ENCODE results near the gene OS9.
A peak's percentile ranks its signal among the peaks of the same experiment; 100 is the strongest.

Gene OS9

GRCh38 chr12:57741413-57741789, 47.5 kb downstream of the OS9 start:
- H2BK15ac ChIP-seq (ENCODE audit: low read depth, poor library complexity, severe bottlenecking): no peak overlapping the region
- H3K79me1 ChIP-seq (replicated peaks; ENCODE audit: low read length, poor library complexity, severe bottlenecking): no peaks in the 10 kb centered on the region
- H2BK5ac ChIP-seq (ENCODE audit: low read depth, low read length, poor library complexity, severe bottlenecking): no peak overlapping the region
- no peak overlapping the region for H3K4me3 ChIP-seq (ENCODE audit: insufficient read depth in 1 of 2, low read depth in 1 of 2, low read length in 2 of 2)
- no peak overlapping the region for H2AFZ ChIP-seq (ENCODE audit: low read depth, low read length)
- no peak overlapping the region for H3K23ac ChIP-seq (ENCODE audit: low read length in 2 of 2)
- no peak overlapping the region for H2BK120ac ChIP-seq (ENCODE audit: low read depth, low read length)
- peaks cover under 1 to 7% of the 10 kb centered on the region in 2 experiments for H3K36me3 ChIP-seq (ENCODE audit: control insufficient read depth in 1 of 2, insufficient read depth in 2 of 2, low read depth in 1 of 2, low read length in 2 of 2)
- H3K4ac ChIP-seq (ENCODE audit: low read depth in 1 of 2, low read length in 2 of 2): no peak overlapping the region
- H3K27me3 ChIP-seq (ENCODE audit: control insufficient read depth in 1 of 2, insufficient read depth in 1 of 2, low read length in 2 of 2): peaks cover 54 to 55% of the 10 kb centered on the region in 2 experiments
- no peak overlapping the region for H3K27ac ChIP-seq (ENCODE audit: low read length, poor library complexity, severe bottlenecking)
- H2AK5ac ChIP-seq (ENCODE audit: low read length, severe bottlenecking): no peak overlapping the region
- no peak overlapping the region for H3K14ac ChIP-seq (ENCODE audit: low read length in 2 of 2)
- no peak overlapping the region for H4K8ac ChIP-seq (ENCODE audit: low read length)
- H3K18ac ChIP-seq (ENCODE audit: low read depth in 1 of 2, low read length in 2 of 2): no peak overlapping the region
- no peaks in the 10 kb centered on the region for H3K9me3 ChIP-seq (ENCODE audit: control insufficient read depth, low read length)
- WGBS: 86% methylated on average over 1 of the region's 1 CpG
- peaks cover 31% of the 10 kb centered on the region for H3K4me1 ChIP-seq (ENCODE audit: control insufficient read depth, insufficient read depth, low read depth, low read length)
- no peak overlapping the region for H4K91ac ChIP-seq (ENCODE audit: low read length)
- no peak overlapping the region for H3K9ac ChIP-seq (ENCODE audit: low read length)
- H2BK12ac ChIP-seq (ENCODE audit: low read length in 2 of 2): no peak overlapping the region
- no peak overlapping the region for H3K4me2 ChIP-seq (ENCODE audit: low read length, poor library complexity, severe bottlenecking)
- no peak for DNase-seq

GRCh38 chr12:57741844-57742738, 48.2 kb downstream of the OS9 start:
- Histone ChIP-seq H3K4me1 (ENCODE audit: control insufficient read depth, insufficient read depth, low read depth, low read length) (peaks cover 25% of the 10 kb centered on the region), H3K27me3 (ENCODE audit: control insufficient read depth in 1 of 2, insufficient read depth in 1 of 2, low read length in 2 of 2) (peaks cover 47 to 48% of the 10 kb centered on the region in 2 experiments), H2BK120ac (ENCODE audit: low read depth, low read length) (no peak overlapping the region), H3K79me1 (replicated peaks; ENCODE audit: low read length, poor library complexity, severe bottlenecking) (no peaks in the 10 kb centered on the region), H3K23ac (ENCODE audit: low read length in 2 of 2) (no peak overlapping the region), H3K9ac (ENCODE audit: low read length) (no peak overlapping the region), H3K4me2 (ENCODE audit: low read length, poor library complexity, severe bottlenecking) (no peak overlapping the region), H3K36me3 (ENCODE audit: control insufficient read depth in 1 of 2, insufficient read depth in 2 of 2, low read depth in 1 of 2, low read length in 2 of 2) (peaks cover 5 to 14% of the 10 kb centered on the region in 2 experiments), H2AFZ (ENCODE audit: low read depth, low read length) (no peak overlapping the region), H2BK12ac (ENCODE audit: low read length in 2 of 2) (no peak overlapping the region), H3K14ac (ENCODE audit: low read length in 2 of 2) (no peak overlapping the region), H3K27ac (ENCODE audit: low read length, poor library complexity, severe bottlenecking) (no peak overlapping the region), H2AK5ac (ENCODE audit: low read length, severe bottlenecking) (no peak overlapping the region), H3K18ac (ENCODE audit: low read depth in 1 of 2, low read length in 2 of 2) (no peak overlapping the region), H3K4ac (ENCODE audit: low read depth in 1 of 2, low read length in 2 of 2) (no peak overlapping the region), H2BK15ac (ENCODE audit: low read depth, poor library complexity, severe bottlenecking) (no peak overlapping the region), H3K4me3 (ENCODE audit: insufficient read depth in 1 of 2, low read depth in 1 of 2, low read length in 2 of 2) (no peak overlapping the region), H4K8ac (ENCODE audit: low read length) (no peak overlapping the region), H3K9me3 (ENCODE audit: control insufficient read depth, low read length) (no peaks in the 10 kb centered on the region), H2BK5ac (ENCODE audit: low read depth, low read length, poor library complexity, severe bottlenecking) (no peak overlapping the region), H4K91ac (ENCODE audit: low read length) (no peak overlapping the region)
- WGBS: 56% methylated on average over 14 of the region's 14 CpGs
- DNase-seq: no peak

GRCh38 chr12:57743769-57744168, 49.8 kb downstream of the OS9 start:
- 93% methylated on average over 2 of the region's 2 CpGs for WGBS

GRCh38 chr12:57744194-57744776, 50.4 kb downstream of the OS9 start:
- DNase-seq: no peak
- peak overlapping the region; percentile 79 for H3K4me2 ChIP-seq (ENCODE audit: low read length, poor library complexity, severe bottlenecking)
- peak overlapping the region; percentile 51 to 96 for H3K4me3 ChIP-seq (ENCODE audit: insufficient read depth in 1 of 2, low read depth in 1 of 2, low read length in 2 of 2)
- H2BK15ac ChIP-seq (ENCODE audit: low read depth, poor library complexity, severe bottlenecking): peak overlapping the region; percentile 68
- peak overlapping the region; percentile 36 for H2AFZ ChIP-seq (ENCODE audit: low read depth, low read length)
- peak overlapping the region; percentile 65 to 67 for H3K18ac ChIP-seq (ENCODE audit: low read depth in 1 of 2, low read length in 2 of 2)
- peaks cover 9% of the 10 kb centered on the region for H3K79me1 ChIP-seq (replicated peaks; ENCODE audit: low read length, poor library complexity, severe bottlenecking)
- H2AK5ac ChIP-seq (ENCODE audit: low read length, severe bottlenecking): peak overlapping the region; percentile 29
- no peak overlapping the region for H3K14ac ChIP-seq (ENCODE audit: low read length in 2 of 2)
- H3K4me1 ChIP-seq (ENCODE audit: control insufficient read depth, insufficient read depth, low read depth, low read length): peaks cover 9% of the 10 kb centered on the region
- peaks cover 15 to 36% of the 10 kb centered on the region in 2 experiments for H3K36me3 ChIP-seq (ENCODE audit: control insufficient read depth in 1 of 2, insufficient read depth in 2 of 2, low read depth in 1 of 2, low read length in 2 of 2)
- peak overlapping the region in 1 of 2 experiments; percentile 24 for H3K4ac ChIP-seq (ENCODE audit: low read depth in 1 of 2, low read length in 2 of 2)
- H3K23ac ChIP-seq (ENCODE audit: low read length in 2 of 2): no peak overlapping the region
- H4K91ac ChIP-seq (ENCODE audit: low read length): peak overlapping the region; percentile 84
- H2BK12ac ChIP-seq (ENCODE audit: low read length in 2 of 2): no peak overlapping the region
- no peaks in the 10 kb centered on the region for H3K9me3 ChIP-seq (ENCODE audit: control insufficient read depth, low read length)
- H3K9ac ChIP-seq (ENCODE audit: low read length): peak overlapping the region; percentile 98
- WGBS: 40% methylated on average over 19 of the region's 21 CpGs
- no peak overlapping the region for H2BK5ac ChIP-seq (ENCODE audit: low read depth, low read length, poor library complexity, severe bottlenecking)
- peaks cover 33% of the 10 kb centered on the region in 2 experiments for H3K27me3 ChIP-seq (ENCODE audit: control insufficient read depth in 1 of 2, insufficient read depth in 1 of 2, low read length in 2 of 2)
- peak overlapping the region; percentile 77 for H2BK120ac ChIP-seq (ENCODE audit: low read depth, low read length)
- H3K27ac ChIP-seq (ENCODE audit: low read length, poor library complexity, severe bottlenecking): peak overlapping the region; percentile 82
- H4K8ac ChIP-seq (ENCODE audit: low read length): peak overlapping the region; percentile 73

More at GRCh38 chr12:57743769-57744168, 49.8 kb downstream of the OS9 start:
- H3K4me3 ChIP-seq (ENCODE audit: insufficient read depth in 1 of 2, low read depth in 1 of 2, low read length in 2 of 2): peak overlapping the region in 1 of 2 experiments; percentile 96
- H2AFZ ChIP-seq (ENCODE audit: low read depth, low read length): no peak overlapping the region
- peak overlapping the region; percentile 98 for H3K9ac ChIP-seq (ENCODE audit: low read length)
- H2BK5ac ChIP-seq (ENCODE audit: low read depth, low read length, poor library complexity, severe bottlenecking): no peak overlapping the region
- H2BK15ac ChIP-seq (ENCODE audit: low read depth, poor library complexity, severe bottlenecking): no peak overlapping the region
- no peak for DNase-seq
- H3K79me1 ChIP-seq (replicated peaks; ENCODE audit: low read length, poor library complexity, severe bottlenecking): peaks cover 6% of the 10 kb centered on the region
- peaks cover 37 to 38% of the 10 kb centered on the region in 2 experiments for H3K27me3 ChIP-seq (ENCODE audit: control insufficient read depth in 1 of 2, insufficient read depth in 1 of 2, low read length in 2 of 2)
- H3K14ac ChIP-seq (ENCODE audit: low read length in 2 of 2): no peak overlapping the region
- no peak overlapping the region for H2AK5ac ChIP-seq (ENCODE audit: low read length, severe bottlenecking)
- no peak overlapping the region for H3K18ac ChIP-seq (ENCODE audit: low read depth in 1 of 2, low read length in 2 of 2)
- no peak overlapping the region for H3K27ac ChIP-seq (ENCODE audit: low read length, poor library complexity, severe bottlenecking)
- no peak overlapping the region for H3K4ac ChIP-seq (ENCODE audit: low read depth in 1 of 2, low read length in 2 of 2)
- no peak overlapping the region for H4K8ac ChIP-seq (ENCODE audit: low read length)
- no peaks in the 10 kb centered on the region for H3K9me3 ChIP-seq (ENCODE audit: control insufficient read depth, low read length)
- no peak overlapping the region for H4K91ac ChIP-seq (ENCODE audit: low read length)
- H2BK120ac ChIP-seq (ENCODE audit: low read depth, low read length): no peak overlapping the region
- H2BK12ac ChIP-seq (ENCODE audit: low read length in 2 of 2): no peak overlapping the region
- peaks cover 9% of the 10 kb centered on the region for H3K4me1 ChIP-seq (ENCODE audit: control insufficient read depth, insufficient read depth, low read depth, low read length)
- H3K23ac ChIP-seq (ENCODE audit: low read length in 2 of 2): no peak overlapping the region
- H3K36me3 ChIP-seq (ENCODE audit: control insufficient read depth in 1 of 2, insufficient read depth in 2 of 2, low read depth in 1 of 2, low read length in 2 of 2): peaks cover 10 to 30% of the 10 kb centered on the region in 2 experiments
- H3K4me2 ChIP-seq (ENCODE audit: low read length, poor library complexity, severe bottlenecking): no peak overlapping the region
